Stomach smooth muscle (tissue), 2 donors: ENCODE data around the gene TECTB.

Experiments used
- H3K27ac ChIP-seq: one replicate; pipeline ENCODE4 v1.7.0; 2013; ENCODE audit warnings: mild to moderate bottlenecking, low read length, inconsistent platforms
- H3K27me3 ChIP-seq, 2 donors: one replicate each; pipeline ENCODE4 v1.7.0; 2013; ENCODE audit warnings: low read length in 2 of 2; ENCODE audit not compliant: insufficient read depth in 2 of 2, control insufficient read depth in 1 of 2
- H3K36me3 ChIP-seq, 2 donors: one replicate each; pipeline ENCODE4 v1.7.0; 2013; ENCODE audit warnings: low read length in 2 of 2; ENCODE audit not compliant: control insufficient read depth in 2 of 2, insufficient read depth in 2 of 2
- H3K4me1 ChIP-seq: one replicate; pipeline ENCODE4 v1.7.0; 2013; ENCODE audit warnings: low read length; ENCODE audit not compliant: control insufficient read depth, insufficient read depth
- H3K4me3 ChIP-seq, 2 donors: one replicate each; pipeline ENCODE4 v1.7.0; 2013; ENCODE audit warnings: low read length in 2 of 2
- H3K9ac ChIP-seq, 2 donors: one replicate each; pipeline ENCODE4 v1.7.0; 2013; ENCODE audit warnings: low read length in 2 of 2, mild to moderate bottlenecking in 1 of 2
- H3K9me3 ChIP-seq, 2 donors: one replicate each; pipeline ENCODE4 v1.7.0; 2013; ENCODE audit warnings: low read length in 2 of 2; ENCODE audit not compliant: control insufficient read depth in 2 of 2
- donor health status: healthy.
- donor health status: Pancreatic carcinoma.

The TECTB gene

DNA sequence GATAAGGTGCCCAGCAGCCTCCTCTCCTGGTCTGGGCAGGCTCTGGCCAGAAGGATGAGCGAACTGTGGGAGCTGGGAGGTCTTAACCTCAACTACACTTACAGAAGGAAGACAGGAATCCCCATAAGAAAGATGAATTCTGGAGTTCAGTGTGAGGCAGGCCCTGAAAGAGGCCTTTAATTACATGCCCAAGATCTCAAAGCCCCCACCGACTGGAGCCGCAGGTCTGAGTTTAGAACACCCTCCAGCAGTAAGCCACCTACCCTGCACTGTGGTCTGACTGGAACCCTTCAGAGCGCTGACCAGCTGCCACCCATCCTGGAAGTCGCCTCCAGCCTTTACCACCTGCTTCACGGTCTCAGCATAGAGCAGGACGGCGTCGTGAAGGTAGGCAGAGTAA lies 62.5 kb downstream of the TECTB start:
- Histone ChIP-seq H3K27ac (no peak overlapping the region), H3K36me3 (no peaks in the 10 kb centered on the region), H3K9me3 (no peaks in the 10 kb centered on the region)

DNA sequence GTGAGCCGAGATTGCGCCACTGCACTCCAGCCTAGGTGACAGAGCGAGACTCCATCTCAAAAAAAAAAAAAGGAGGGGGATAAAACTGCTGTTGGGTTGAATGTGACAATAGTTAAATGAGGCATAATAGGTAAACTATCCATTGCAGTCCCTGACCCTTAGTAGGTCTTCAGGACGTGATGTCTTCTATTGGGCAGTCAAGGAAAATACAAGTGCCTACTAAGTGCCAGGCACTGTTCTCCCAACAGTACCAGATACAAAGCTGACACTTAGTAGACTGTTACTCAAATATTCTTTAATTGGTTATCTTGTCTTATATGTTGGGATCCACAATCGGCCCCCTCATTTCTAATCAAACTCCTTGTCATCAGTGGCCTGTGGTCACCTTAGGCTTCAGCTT lies 63.6 kb downstream of the TECTB start:
- H3K4me3 ChIP-seq = no peak overlapping the region
- H3K9me3 ChIP-seq = no peaks in the 10 kb centered on the region
- H3K4me1 ChIP-seq = no peaks in the 10 kb centered on the region
- H3K9ac ChIP-seq = no peak overlapping the region
- no peak overlapping the region for H3K27ac ChIP-seq
- H3K27me3 ChIP-seq = no peaks in the 10 kb centered on the region
- H3K36me3 ChIP-seq = no peaks in the 10 kb centered on the region

More for the DNA sequence above, 62.5 kb downstream of the TECTB start:
- Histone ChIP-seq H3K27me3 (no peaks in the 10 kb centered on the region), H3K4me3 (no peak overlapping the region), H3K9ac (no peak overlapping the region), H3K4me1 (no peaks in the 10 kb centered on the region)

DNA sequence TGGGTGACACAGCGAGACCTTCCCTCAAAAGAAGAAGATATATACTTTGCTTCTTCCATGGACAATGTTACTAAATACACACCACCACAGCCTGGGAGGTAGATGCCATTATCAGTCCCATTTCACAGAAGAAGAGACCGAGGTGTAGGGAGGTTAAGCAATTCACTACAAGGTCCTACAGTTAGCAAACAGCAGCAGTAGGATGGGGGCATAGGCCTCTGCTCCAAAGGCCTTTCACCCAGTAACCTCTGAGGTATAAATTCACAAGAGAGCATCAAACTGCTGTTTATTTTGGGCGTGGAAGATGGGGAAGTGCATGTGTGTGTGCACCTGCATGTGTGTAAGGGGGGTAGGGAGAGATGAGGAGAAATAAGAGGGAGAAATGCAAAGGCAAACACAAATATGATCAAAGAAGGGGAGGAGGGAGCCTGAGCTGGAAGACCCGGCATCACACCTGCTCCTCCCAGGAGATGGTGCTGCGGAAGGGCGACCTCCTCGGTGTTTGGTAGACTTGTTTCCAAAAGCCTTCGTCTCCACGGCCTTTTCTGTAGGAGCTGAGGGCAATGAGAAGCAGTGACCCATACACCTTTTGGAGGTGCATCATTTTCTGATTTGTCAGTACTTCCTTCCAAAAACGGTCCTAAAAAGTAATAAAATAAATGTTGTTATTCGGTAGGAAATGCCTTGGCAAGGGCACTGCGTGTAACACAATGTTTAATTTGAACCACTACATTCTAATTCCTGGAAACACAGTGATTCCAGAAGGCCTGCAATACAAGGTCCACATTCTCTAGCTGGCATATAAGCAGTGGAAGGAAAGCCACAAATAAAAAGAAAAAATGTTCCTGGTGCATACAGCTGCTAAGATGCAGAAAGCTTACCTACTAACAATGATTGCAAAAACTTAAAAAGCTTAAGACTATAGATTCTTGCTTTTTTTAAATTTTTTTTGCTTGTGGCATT lies 64.8 kb downstream of the TECTB start:
- no peak overlapping the region for H3K4me3 ChIP-seq
- no peaks in the 10 kb centered on the region for H3K36me3 ChIP-seq
- no peaks in the 10 kb centered on the region for H3K27me3 ChIP-seq
- no peaks in the 10 kb centered on the region for H3K4me1 ChIP-seq
- H3K27ac ChIP-seq = no peak overlapping the region
- no peak overlapping the region for H3K9ac ChIP-seq
- no peaks in the 10 kb centered on the region for H3K9me3 ChIP-seq

GRCh38 chr10:112348759-112349158 lies 65.6 kb downstream of the TECTB start:
- Histone ChIP-seq H3K36me3 (no peaks in the 10 kb centered on the region), H3K9me3 (no peaks in the 10 kb centered on the region), H3K4me1 (no peaks in the 10 kb centered on the region), H3K27me3 (no peaks in the 10 kb centered on the region), H3K4me3 (no peak overlapping the region), H3K27ac (no peak overlapping the region), H3K9ac (no peak overlapping the region)

- Histone ChIP-seq H3K9me3 (no peaks in the 10 kb centered on the region), H3K36me3 (no peaks in the 10 kb centered on the region), H3K4me1 (no peaks in the 10 kb centered on the region), H3K9ac (no peak overlapping the region), H3K4me3 (no peak overlapping the region), H3K27me3 (no peaks in the 10 kb centered on the region), H3K27ac (no peak overlapping the region)
Measured at GRCh38 chr10:112349521-112350085, 66.4 kb downstream of the TECTB start.

DNA sequence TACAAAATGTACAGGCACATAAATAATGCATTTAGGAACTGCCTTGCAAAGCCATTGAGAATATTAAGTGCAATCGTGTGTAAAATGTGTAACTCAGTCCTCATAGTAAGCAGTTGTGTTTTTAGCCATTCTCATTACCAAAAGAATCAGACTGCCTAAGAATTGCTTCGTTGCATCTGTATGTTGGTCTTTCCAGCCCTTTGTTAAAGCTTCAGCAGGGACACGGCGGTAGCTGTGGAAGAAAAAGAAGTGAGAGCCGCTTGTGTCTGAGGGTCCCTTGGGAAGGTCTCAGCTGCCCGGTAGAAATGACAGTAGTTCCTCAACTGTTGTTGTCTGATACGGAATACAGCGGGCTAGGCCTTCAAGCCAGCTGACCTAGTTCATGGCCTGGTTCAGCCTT lies 67.9 kb downstream of the TECTB start:
- H3K27ac ChIP-seq = no peak overlapping the region
- no peaks in the 10 kb centered on the region for H3K4me1 ChIP-seq

DNA sequence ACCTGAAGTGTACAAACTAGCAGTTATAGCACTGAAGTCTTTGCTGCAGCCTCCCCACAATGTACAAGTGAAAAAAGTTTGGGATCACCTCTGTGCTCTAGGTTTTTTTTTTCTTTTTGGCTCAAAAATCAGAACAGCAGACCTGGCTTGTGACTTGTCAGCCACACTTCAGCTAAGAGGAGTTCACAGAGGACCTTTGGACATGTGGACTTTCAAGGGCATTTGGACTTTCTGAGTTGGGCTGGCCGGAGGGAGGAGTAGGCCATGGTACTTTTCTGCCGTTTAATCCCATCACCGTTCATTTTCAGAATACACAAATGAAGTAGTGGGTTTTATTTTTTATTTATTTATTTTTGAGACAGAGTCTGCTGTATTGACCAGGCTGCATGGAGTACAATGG lies 68.8 kb downstream of the TECTB start:
- no peak overlapping the region for H3K27ac ChIP-seq
- H3K9me3 ChIP-seq = no peaks in the 10 kb centered on the region
- H3K4me3 ChIP-seq = no peak overlapping the region
- H3K9ac ChIP-seq = no peak overlapping the region
- no peaks in the 10 kb centered on the region for H3K36me3 ChIP-seq
- H3K4me1 ChIP-seq = no peaks in the 10 kb centered on the region
- H3K27me3 ChIP-seq = no peaks in the 10 kb centered on the region

More for the DNA sequence above, 67.9 kb downstream of the TECTB start:
- no peaks in the 10 kb centered on the region for H3K36me3 ChIP-seq
- no peaks in the 10 kb centered on the region for H3K9me3 ChIP-seq
- no peak overlapping the region for H3K4me3 ChIP-seq
- no peak overlapping the region for H3K9ac ChIP-seq
- no peaks in the 10 kb centered on the region for H3K27me3 ChIP-seq

- Histone ChIP-seq H3K9me3 (no peaks in the 10 kb centered on the region), H3K4me1 (no peaks in the 10 kb centered on the region), H3K9ac (no peak overlapping the region), H3K27me3 (no peaks in the 10 kb centered on the region), H3K36me3 (no peaks in the 10 kb centered on the region), H3K27ac (no peak overlapping the region), H3K4me3 (no peak overlapping the region)
Measured at GRCh38 chr10:112353046-112353445, 69.8 kb downstream of the TECTB start.
